DND-41 (cell line): ENCODE data around the gene ERVK3-1.

Source experiments
- ATAC-seq: fragments of 200-7000 bp; cut with Tn5 transposase; 3 replicates; pipeline ENCODE4 v1.9.1; 2021; ENCODE audit warnings: low read depth; ENCODE audit not compliant: insufficient read depth
- DNase-seq: peaks from one replicate; pipeline ENCODE4 v3.0.0-alpha.2; 2020
- H2AFZ ChIP-seq: 2 replicates; pipeline ENCODE4 v1.6.0; 2012; ENCODE audit warnings: low read depth, low read length
- H3K27ac ChIP-seq: 2 replicates; pipeline ENCODE4 v1.5.1; 2012; ENCODE audit warnings: low read length, inconsistent platforms
- H3K27me3 ChIP-seq: fragments of 200-600 bp; sonication (generic); 2 replicates; pipeline ENCODE4 v1.6.0; 2012; ENCODE audit warnings: low read length, mild to moderate bottlenecking, inconsistent platforms; ENCODE audit not compliant: insufficient read depth, poor library complexity
- H3K36me3 ChIP-seq: 2 replicates; pipeline ENCODE4 v1.5.1; 2012; ENCODE audit warnings: low read length, inconsistent platforms; ENCODE audit not compliant: insufficient read depth
- H3K4me1 ChIP-seq: 2 replicates; pipeline ENCODE4 v1.5.1; 2012; ENCODE audit warnings: mild to moderate bottlenecking, low read length; ENCODE audit not compliant: insufficient read depth
- H3K4me2 ChIP-seq: 2 replicates; pipeline ENCODE4 v1.6.0; 2012; ENCODE audit warnings: mild to moderate bottlenecking, moderate library complexity, low read length, inconsistent platforms; ENCODE audit not compliant: insufficient read depth
- H3K4me3 ChIP-seq, 2 experiments: fragments of 200-600 bp in 1 of 2; shearing (Covaris generic) in 1 of 2; 2 replicates each; pipeline ENCODE4 v1.5.1; 2012 to 2016; ENCODE audit warnings: inconsistent platforms in 2 of 2, low read length in 2 of 2, mild to moderate bottlenecking in 2 of 2, low read depth in 1 of 2, moderate library complexity in 1 of 2
- H3K79me2 ChIP-seq: 2 replicates; pipeline ENCODE4 v1.6.0; 2012; ENCODE audit warnings: low read length, inconsistent platforms; ENCODE audit not compliant: insufficient read depth
- H3K9ac ChIP-seq: 2 replicates; pipeline ENCODE4 v1.6.0; 2012; ENCODE audit warnings: low read depth, mild to moderate bottlenecking, inconsistent platforms, low read length, moderate library complexity
- H3K9me3 ChIP-seq: 2 replicates; pipeline ENCODE4 v1.5.1; 2012; ENCODE audit warnings: low read length, moderate library complexity, mild to moderate bottlenecking, inconsistent platforms; ENCODE audit not compliant: insufficient read depth, severe bottlenecking
- H4K20me1 ChIP-seq: 2 replicates; pipeline ENCODE4 v1.6.0; 2012; ENCODE audit warnings: low read length; ENCODE audit not compliant: insufficient read depth
- EZH2 ChIP-seq: IDR thresholded peaks from 3 replicates; pipeline ENCODE4 v1.6.1; 2012; ENCODE audit warnings: borderline replicate concordance, low read depth, mild to moderate bottlenecking, moderate library complexity, low read length, inconsistent platforms; ENCODE audit not compliant: severe bottlenecking
- TF ChIP-seq, protein P1 (sequence below): IDR thresholded peaks from 2 replicates; pipeline ENCODE4 v1.5.1; 2012; ENCODE audit warnings: borderline replicate concordance, low read length, moderate library complexity, mild to moderate bottlenecking; ENCODE audit not compliant: poor library complexity, severe bottlenecking; ENCODE audit errors: extremely low read depth

Gene ERVK3-1

DNA sequence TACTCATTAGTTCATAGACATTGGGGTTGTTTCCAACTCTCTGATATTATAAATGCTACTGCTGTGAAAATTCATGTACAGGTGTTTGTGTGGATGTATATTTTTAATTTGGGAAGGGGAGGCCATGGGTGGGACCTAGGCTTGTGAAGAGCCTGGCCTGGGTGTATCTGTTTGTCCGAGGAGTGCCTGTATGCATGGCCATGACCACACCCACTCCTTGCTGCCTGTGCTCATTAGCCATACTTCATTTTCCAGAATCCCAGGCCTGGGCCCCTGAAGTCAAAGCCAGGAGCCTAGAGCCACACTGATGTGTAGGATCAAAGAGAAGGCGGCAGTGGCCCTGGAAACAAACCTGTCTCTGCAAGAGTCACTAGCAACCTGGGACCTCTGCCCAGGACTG, 10.4 kb downstream of the ERVK3-1 start:
- TF ChIP-seq, protein P1, sequence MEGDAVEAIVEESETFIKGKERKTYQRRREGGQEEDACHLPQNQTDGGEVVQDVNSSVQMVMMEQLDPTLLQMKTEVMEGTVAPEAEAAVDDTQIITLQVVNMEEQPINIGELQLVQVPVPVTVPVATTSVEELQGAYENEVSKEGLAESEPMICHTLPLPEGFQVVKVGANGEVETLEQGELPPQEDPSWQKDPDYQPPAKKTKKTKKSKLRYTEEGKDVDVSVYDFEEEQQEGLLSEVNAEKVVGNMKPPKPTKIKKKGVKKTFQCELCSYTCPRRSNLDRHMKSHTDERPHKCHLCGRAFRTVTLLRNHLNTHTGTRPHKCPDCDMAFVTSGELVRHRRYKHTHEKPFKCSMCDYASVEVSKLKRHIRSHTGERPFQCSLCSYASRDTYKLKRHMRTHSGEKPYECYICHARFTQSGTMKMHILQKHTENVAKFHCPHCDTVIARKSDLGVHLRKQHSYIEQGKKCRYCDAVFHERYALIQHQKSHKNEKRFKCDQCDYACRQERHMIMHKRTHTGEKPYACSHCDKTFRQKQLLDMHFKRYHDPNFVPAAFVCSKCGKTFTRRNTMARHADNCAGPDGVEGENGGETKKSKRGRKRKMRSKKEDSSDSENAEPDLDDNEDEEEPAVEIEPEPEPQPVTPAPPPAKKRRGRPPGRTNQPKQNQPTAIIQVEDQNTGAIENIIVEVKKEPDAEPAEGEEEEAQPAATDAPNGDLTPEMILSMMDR, result no peak
- no peak for TF ChIP-seq EZH2
- Histone ChIP-seq H3K4me3 (no peak overlapping the region), H3K27ac (no peak overlapping the region)

DNA sequence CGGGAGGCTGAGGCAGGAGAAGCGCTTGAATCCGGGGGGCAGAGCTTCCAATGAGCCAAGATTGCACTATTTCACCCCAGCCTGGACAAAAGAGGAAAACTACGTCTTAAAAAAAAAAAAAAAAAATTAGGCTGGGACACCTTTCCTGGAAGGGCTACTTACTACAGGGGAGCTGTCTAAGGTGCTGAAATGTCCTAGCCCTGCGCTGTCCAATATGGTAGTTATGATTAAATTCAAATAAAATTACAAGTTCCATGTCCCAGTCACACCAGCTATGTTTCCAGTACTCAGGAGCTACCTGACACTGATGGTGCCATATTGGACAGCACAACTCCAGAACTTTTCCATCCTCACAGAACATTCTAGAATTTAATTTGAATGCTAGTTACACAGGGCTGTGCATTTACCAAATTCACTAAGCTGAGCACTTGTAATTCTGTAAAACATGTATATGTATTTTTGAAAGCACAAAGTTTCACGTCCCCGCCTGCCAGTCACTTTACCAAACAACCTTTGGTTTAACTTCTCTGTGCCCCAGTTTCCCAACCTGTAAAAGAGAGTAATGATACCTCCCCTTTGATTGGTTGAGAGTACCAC, 12.4 kb downstream of the ERVK3-1 start:
- no peak overlapping the region for H3K4me2 ChIP-seq
- peaks cover 48% of the 10 kb centered on the region; the same call in 1 of the 2 replicates for H4K20me1 ChIP-seq
- H3K27ac ChIP-seq, result no peak overlapping the region
- ATAC-seq (peak; percentile 73; the same call in 2 of the 3 replicates), DNase-seq (peak; percentile 60)
- H3K9ac ChIP-seq, result no peak overlapping the region
- no peaks in the 10 kb centered on the region for H3K4me1 ChIP-seq
- no peak overlapping the region for H3K4me3 ChIP-seq
- peaks cover 37% of the 10 kb centered on the region for H3K36me3 ChIP-seq
- no peaks in the 10 kb centered on the region; the same call in 1 of the 2 replicates for H3K79me2 ChIP-seq
- no peak for TF ChIP-seq EZH2
- TF ChIP-seq, protein P1, result no peak
- H3K27me3 ChIP-seq, result no peaks in the 10 kb centered on the region
- no peak overlapping the region for H2AFZ ChIP-seq
- no peaks in the 10 kb centered on the region for H3K9me3 ChIP-seq

More for the DNA sequence above, 10.4 kb downstream of the ERVK3-1 start:
- H2AFZ ChIP-seq, result no peak overlapping the region
- ATAC-seq (no peak), DNase-seq (no peak)
- no peaks in the 10 kb centered on the region for H3K27me3 ChIP-seq
- no peak overlapping the region for H3K9ac ChIP-seq
- H3K4me2 ChIP-seq, result no peak overlapping the region
- H4K20me1 ChIP-seq, result peaks cover 63% of the 10 kb centered on the region
- H3K9me3 ChIP-seq, result no peaks in the 10 kb centered on the region
- H3K79me2 ChIP-seq, result peaks cover 7% of the 10 kb centered on the region
- H3K36me3 ChIP-seq, result peaks cover 52% of the 10 kb centered on the region
- no peaks in the 10 kb centered on the region for H3K4me1 ChIP-seq

DNA sequence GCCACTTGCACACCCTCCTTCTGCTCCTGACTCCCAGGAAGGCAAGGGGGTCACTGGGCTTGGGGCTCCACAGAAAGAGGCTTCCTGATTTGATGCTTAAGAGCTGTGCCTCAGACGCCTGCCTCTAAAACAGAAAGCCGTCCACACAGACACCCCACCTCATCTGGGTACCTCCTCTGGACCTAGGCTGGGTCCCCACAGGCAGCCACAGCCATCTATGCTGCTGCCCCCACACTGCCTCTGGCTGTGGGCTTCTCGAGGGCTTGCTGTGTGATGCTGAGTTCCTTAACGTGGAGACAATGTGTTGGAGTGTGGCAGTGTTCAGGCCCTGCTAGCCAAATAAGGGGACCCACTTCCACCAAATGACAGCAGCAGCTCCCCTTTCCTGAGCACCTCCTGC, 13.1 kb downstream of the ERVK3-1 start:
- no peak overlapping the region for H3K4me2 ChIP-seq
- no peak overlapping the region for H2AFZ ChIP-seq
- no peaks in the 10 kb centered on the region for H3K27me3 ChIP-seq
- no peaks in the 10 kb centered on the region for H3K9me3 ChIP-seq
- no peak for ATAC-seq
- no peak overlapping the region for H3K27ac ChIP-seq
- no peak for DNase-seq
- TF ChIP-seq EZH2, result no peak
- TF ChIP-seq, protein P1, result no peak
- no peaks in the 10 kb centered on the region for H3K4me1 ChIP-seq
- H4K20me1 ChIP-seq, result peaks cover 43% of the 10 kb centered on the region; the same call in 1 of the 2 replicates
- H3K4me3 ChIP-seq, result no peak overlapping the region
- no peak overlapping the region for H3K9ac ChIP-seq
- peaks cover 29% of the 10 kb centered on the region for H3K36me3 ChIP-seq
- H3K79me2 ChIP-seq, result no peaks in the 10 kb centered on the region

DNA sequence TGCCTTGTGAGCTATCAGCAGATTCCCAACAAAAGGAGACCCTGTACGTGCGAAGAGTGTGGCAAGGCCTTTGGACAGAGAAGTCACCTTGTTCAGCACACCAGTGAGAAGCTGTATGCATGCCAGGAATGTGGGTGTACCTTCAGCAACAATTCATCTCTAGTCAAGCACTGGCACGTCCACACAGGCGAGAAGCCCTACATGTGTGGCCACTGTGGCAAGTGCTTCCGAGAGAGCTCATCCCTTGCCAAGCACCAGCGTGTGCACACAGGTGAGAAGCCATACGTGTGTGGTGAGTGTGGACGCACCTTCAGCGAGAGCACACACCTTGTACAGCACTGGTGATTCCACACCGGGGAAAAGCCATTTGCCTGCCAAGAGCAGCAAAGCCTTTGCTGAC, 14.1 kb downstream of the ERVK3-1 start:
- TF ChIP-seq EZH2, result no peak
- TF ChIP-seq, protein P1, result no peak
- ATAC-seq (no peak), DNase-seq (no peak)
- Histone ChIP-seq H3K4me2 (no peak overlapping the region), H3K4me3 (no peak overlapping the region), H3K27me3 (no peaks in the 10 kb centered on the region), H3K27ac (no peak overlapping the region), H3K4me1 (no peaks in the 10 kb centered on the region), H4K20me1 (peaks cover 43% of the 10 kb centered on the region; the same call in 1 of the 2 replicates), H3K36me3 (peaks cover 20% of the 10 kb centered on the region), H3K9me3 (no peaks in the 10 kb centered on the region), H3K9ac (no peak overlapping the region), H3K79me2 (no peaks in the 10 kb centered on the region), H2AFZ (no peak overlapping the region)
